ENCODE results near the gene CALML6.
A peak's percentile ranks its signal among the peaks of the same experiment; 100 is the strongest.

Gene CALML6

GRCh38 chr1:1943834-1944570 is 28.9 kb downstream of the CALML6 start:
- peak; percentile 49 to 55 for DNase-seq

GRCh38 chr1:1945782-1946393 is 30.8 kb downstream of the CALML6 start:
- DNase-seq, result no peak

- DNase-seq, result no peak
Observed at GRCh38 chr1:1946540-1946939, 31.5 kb downstream of the CALML6 start.

- no peak for DNase-seq
Observed at GRCh38 chr1:1947493-1947892, 32.4 kb downstream of the CALML6 start.

GRCh38 chr1:1948783-1949182 is 33.7 kb downstream of the CALML6 start:
- DNase-seq, result no peak

- DNase-seq, result no peak
Observed at GRCh38 chr1:1950940-1951339, 35.9 kb downstream of the CALML6 start.

- no peak for DNase-seq
Observed at GRCh38 chr1:1954015-1954414, 39.0 kb downstream of the CALML6 start.

- no peak for DNase-seq
Observed at GRCh38 chr1:1954831-1955441, 39.9 kb downstream of the CALML6 start.

- no peak for DNase-seq
Observed at GRCh38 chr1:1955621-1956094, 40.6 kb downstream of the CALML6 start.

- no peak for DNase-seq
Observed at GRCh38 chr1:1956101-1956500, 41.0 kb downstream of the CALML6 start.

- DNase-seq, result no peak
Observed at GRCh38 chr1:1956586-1957532, 41.8 kb downstream of the CALML6 start.

GRCh38 chr1:1957533-1957961 is 42.5 kb downstream of the CALML6 start:
- DNase-seq, result no peak

GRCh38 chr1:1958071-1958541 is 43.0 kb downstream of the CALML6 start:
- DNase-seq, result no peak

GRCh38 chr1:1959459-1959839 is 44.4 kb downstream of the CALML6 start:
- DNase-seq, result no peak

GRCh38 chr1:1959840-1960479 is 44.9 kb downstream of the CALML6 start:
- peak; percentile 51 to 58 for DNase-seq

GRCh38 chr1:1960480-1961196 is 45.6 kb downstream of the CALML6 start:
- no peak for DNase-seq

- no peak for DNase-seq
Observed at GRCh38 chr1:1962752-1963151, 47.7 kb downstream of the CALML6 start.

GRCh38 chr1:1963570-1963969 is 48.5 kb downstream of the CALML6 start:
- DNase-seq, result no peak

- no peak for DNase-seq
Observed at GRCh38 chr1:1964811-1965210, 49.8 kb downstream of the CALML6 start.

GRCh38 chr1:1965546-1965945 is 50.5 kb downstream of the CALML6 start:
- no peak for DNase-seq

- DNase-seq, result no peak
Observed at GRCh38 chr1:1966071-1966740, 51.1 kb downstream of the CALML6 start.
